ENCODE results near the gene HOXB8. TPM values are rescaled to one million over a fixed set of nuclear protein-coding genes. Genes with fewer than 3 reads are reported as not detected.
A peak's percentile ranks its signal among the peaks of the same experiment; 100 is the strongest.

The HOXB8 gene
- polyA plus RNA-seq, 1 donor: 0.49 TPM

DNA sequence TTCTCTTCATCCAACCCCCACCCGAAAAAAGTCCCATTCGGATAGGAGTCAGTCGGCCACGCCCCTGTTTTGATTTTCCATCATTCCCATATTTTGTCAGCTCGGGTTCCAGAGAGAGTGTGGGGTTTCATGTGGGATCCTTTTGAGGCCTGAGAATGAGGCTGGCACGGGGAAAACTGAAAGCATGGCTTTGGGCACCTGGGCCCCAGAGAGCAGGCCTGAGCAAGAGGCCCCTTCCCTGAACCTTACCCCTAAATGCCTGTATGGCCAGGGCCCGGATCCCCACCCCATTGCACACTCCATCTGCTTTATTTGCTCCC is 32.4 kb downstream of the HOXB8 start:
- no peak for DNase-seq

DNA sequence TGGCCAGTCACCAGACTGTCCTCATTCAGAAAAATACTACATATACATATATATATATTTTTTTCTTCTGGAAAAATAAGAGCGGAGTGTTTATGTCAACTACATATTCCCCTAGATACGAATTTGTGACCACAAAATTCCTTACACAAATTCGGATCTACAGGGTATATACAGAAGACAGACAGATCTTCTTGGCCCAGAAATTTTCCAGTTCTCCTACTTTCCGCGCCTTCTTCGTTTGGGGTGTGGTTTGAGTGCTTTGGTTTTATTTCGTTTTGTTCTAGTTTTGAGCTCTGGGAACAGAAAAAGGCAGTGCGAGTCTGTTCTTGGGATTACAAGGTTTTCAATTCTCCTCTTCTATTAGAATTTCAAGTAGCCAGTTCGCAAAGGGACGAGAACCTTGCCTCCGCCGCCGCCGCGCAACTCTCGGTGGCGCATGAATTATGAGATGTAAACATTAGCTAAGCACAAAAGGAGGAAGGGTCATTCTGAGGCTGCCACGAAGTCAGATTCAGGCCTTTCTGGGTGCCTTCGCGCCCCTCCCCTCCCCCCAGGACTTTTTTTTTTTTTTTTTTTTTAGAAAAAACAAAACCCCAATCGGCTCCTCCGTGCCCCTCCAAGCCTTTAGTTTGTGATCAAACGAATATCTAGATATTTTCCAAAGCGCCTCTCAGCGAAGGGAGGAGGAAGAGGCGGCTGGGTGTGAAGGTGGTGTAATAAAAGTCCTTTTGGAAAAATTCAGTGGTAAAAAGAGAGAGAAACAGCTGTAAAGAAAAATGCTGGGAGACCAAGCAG is 35.1 kb downstream of the HOXB8 start:
- no peak for DNase-seq

DNA sequence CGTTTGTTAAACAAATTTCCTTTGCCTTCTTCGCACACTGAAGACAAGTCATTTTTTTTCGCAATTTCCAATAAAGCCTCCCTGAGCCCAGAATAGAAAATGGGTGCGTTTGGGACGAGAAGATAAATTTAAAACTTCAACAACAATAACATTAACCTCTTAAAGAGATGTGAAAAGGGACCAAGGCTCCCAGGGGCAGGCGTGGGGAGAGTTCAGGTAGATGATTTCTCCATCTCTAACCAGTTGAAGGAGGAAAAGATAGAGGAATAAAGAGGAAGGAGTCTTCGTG is 35.7 kb downstream of the HOXB8 start:
- no peak for DNase-seq

DNA sequence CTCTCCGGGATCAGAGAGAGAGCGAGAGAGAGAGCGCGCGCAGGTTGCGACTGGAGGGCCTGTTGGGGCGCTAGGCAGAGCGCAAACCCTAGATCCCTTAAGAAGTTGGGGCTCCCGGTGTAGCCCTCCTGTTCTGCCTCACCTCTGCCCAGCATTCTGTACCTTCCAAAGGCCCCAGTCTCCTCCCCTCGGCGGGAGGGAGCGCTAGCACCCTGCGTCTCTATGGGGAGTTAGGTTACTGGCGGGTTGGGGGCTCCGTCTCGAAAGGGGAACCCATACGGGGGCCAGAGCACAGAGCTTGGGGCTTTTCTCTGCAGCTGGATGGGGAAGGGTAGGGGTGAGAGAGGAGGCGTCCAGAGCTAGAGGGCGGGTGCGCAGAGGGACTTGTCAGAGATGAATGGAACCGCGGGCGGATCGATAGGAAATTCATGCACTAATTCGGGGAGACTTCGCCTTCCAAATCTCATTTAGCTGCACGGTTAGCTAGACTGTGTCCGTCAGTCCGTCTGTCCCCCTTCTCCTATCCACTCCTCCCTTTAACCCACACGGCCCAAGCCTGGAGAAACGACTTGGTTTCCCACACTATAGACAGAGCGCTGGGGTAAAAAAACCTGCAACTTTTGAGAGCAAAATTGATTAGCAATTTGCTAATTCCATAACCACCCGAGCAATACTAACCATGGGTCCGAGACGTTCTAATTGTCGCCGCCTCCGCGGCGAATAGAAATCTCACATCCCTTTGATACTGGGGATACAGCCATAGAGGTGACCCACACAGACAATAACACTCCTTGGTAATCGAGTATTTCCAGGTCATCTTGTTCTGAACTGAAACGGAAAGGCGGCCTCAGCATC is 36.2 kb downstream of the HOXB8 start:
- no peak for DNase-seq

DNA sequence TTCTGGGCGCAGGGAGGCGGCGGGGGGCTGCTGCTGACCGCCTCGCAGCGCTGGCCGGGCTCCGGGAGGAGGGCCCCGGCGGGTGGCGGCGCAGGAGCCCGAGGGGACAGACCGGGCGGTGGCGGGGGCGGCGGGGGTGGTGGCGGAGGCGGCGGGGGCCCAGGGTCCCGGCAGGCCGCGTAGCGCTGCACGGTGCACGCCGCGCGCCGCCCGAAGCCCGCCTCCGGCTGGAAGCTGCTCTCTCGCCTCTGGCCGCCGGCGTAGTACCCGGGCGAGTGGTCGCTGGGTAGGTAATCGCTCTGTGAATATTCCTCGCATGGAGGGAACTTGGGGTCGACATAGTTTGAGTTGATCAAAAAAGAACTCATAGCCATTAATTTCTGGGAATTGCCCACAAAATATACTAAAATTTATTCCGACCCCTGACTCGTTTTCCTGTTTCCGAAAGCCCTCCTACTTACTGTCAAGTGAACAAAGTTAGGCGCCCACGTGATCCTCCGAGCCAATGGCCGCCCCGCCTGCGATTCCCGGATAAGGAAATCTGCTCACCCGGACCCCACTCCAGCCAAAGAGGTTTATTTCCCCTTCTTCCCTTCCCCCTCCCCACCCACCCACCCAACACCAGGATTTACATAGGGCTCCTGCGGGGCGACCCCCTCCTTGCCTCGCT is 37.0 kb downstream of the HOXB8 start, which contains the start of gene HOXB4:
TSS of gene HOXB4 (minus strand) at position 405 of the 670 bp plus-strand sequence. CDS start at position 374, 31 bp downstream.
- DNase-seq: peak; percentile 43

DNA sequence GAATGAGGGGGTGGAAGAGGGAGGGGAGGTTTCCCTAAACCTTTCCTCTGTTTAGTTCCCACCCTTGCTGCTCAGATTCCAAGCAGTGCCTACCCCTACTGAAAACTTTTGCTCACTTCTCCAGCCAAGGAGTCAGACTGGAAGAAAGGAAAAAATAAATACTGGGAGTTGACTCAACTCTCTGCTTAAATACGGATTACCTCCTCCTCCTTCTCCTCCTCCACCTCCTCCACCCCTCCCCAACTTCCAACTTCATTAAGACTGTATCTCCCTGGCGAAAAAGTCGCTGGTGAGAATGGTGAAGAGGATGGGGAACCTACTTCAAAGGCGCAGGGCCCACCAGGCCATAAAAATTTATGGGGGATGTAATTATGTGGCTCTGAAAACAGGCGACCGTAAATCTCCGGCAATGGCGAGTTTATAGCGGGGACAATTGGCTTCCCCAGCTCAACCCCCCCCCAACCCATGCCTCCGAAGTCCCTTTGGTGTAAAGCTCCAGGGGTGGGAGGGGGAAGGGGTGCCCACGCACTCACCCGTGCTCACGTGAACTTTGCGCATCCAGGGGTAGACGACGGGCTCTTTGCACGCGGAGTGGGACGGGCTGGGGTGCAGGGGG is 37.7 kb downstream of the HOXB8 start:
- no peak for DNase-seq

DNA sequence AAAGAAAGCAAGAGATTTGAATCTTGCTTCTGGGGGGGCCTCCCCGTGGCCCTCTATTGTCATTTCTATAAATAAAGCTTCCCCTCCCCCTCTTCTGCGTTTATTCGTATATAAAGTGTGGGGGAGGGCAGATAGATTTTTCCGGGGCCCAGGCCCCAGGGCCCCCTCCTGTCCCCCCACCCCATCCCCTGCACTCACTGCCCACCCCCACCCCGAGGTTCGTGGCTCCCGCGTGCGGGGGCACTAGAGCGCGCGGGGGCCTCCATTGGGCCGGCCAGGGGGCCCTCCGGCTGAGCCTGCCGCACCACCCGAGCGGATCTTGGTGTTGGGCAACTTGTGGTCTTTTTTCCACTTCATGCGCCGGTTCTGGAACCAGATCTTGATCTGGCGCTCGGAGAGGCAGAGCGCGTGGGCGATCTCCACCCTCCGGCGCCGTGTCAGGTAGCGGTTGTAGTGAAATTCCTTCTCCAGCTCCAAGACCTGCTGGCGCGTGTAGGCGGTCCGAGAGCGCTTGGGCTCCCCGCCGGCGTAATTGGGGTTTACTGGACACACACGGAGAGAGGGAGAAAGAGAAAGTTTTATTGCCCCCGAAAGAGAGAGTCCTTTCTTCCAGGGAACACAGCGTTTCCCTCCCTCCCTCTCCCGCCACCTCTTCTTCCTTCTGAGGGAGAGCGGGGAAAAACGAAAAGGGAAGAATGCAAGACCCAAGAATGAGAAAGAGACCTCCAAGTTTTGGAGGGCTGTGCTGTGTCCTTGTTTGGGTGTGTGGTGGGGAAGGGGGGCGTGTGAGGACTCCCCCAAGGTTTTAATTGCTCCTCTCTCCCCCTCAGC is 38.4 kb downstream of the HOXB8 start:
- DNase-seq: no peak

DNA sequence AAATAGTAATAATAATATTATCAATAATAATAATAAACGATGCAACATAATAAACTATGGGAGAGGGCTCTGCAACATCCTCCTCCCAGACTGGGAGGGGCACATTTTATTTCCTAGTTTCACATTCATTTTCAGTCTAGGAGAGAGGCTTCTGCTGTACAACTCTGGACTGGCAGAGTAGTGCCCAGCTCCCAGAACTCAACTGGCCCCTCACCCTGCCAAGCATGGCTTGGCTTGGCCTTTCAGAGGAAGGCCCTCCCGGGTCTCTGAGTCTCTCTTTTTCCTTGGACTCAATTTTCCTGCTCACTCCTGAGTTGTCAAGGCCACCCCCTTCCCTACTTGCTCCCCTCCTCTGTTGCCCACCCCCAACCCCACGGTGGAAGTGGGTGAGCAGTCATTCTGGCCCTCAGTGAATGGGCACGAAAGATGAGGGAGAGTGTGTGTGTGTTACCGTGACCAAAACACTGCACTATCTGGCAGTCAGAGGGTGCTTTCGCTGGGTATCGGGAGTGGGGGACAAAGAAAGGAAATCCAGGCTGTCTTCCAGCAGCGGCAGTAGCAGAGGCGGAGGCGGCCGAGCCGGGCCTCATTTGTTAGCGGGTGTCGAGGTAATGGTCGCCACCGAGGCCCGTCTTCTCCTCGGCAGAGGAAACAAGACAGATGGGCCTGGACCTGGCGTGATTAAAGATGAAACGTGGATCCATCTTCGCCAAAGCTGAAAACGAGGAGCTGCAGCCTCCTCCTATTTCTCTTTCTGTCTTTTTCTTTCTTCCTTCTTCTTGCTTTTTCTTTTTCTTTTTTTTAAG is 39.2 kb downstream of the HOXB8 start:
- no peak for DNase-seq

DNA sequence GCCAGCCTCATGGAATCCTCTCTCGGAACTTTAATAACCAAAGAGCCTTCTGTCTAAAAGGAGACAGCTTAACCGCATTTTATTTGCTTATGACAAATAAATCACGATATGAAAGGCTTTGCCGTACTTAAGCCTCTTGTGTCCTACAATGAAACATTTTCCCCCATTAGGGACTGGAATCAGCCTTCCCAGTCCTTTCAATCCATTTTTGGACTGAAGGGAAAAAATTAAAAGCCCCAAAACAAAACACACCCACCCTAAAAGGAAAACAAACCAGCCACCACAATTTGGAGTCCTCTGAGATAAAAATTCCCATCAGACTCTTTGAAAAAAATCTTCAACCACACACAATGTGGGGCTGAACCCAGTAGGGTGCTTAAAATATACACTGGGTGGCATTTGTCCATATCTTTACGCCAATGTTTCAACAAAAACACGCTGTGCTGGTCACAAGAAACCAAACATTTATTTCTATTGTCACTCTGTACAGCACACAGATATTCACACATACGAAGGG is 40.0 kb downstream of the HOXB8 start:
- no peak for DNase-seq

DNA sequence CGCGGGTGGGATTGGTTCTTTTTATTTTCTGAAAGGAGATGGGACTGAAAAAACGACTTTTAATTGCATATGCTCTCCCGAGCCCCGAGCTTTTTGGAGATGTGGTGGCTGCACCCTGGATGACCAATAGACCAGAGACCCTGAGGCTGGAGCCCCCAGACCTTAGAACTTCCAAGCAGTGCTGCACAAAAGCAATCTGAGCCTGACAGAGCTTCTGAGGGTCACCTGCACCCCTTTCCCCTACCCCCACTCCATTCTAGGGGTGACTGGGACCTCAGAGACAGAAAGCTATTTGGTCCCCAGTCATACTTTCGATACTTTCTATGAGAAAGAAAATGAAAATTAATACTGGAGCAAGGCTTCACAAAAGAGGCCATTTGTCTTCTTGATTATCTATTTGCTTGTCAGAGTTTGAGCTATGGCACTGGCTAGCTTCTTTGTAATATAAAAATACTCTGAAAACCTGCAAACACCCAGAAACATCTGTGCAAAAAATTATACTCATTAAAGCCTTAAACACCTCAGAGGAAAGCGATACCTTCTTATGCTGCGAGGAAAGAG is 40.5 kb downstream of the HOXB8 start:
- no peak for DNase-seq

DNA sequence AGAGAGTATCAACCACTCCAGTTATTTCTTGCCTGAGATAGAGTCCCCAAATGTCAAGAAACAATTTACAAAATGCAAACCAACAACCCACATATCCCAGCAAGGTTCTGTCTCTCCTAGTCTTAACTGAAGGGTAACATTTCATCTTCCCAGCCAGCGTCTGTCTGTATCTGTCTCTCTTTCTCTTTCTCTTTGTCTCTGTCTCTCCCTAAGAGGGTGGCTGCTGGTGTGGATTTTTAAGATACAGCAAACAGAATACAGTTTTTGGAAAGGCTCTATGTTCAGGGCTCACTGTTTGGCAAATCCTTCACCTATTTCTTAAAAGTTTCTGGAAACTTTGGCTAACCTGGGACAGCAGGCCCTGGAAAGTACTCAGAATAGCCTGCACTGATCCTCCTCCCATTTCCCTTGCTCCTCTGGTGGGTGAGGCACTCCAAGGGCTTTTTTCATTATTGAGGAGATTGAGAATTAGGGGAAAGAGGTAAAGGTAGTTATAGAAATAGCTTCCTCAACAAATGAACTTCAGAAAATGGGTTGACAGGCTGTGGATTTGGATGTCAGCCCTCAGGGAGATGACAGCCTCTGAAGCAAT is 43.2 kb downstream of the HOXB8 start:
- no peak for DNase-seq

DNA sequence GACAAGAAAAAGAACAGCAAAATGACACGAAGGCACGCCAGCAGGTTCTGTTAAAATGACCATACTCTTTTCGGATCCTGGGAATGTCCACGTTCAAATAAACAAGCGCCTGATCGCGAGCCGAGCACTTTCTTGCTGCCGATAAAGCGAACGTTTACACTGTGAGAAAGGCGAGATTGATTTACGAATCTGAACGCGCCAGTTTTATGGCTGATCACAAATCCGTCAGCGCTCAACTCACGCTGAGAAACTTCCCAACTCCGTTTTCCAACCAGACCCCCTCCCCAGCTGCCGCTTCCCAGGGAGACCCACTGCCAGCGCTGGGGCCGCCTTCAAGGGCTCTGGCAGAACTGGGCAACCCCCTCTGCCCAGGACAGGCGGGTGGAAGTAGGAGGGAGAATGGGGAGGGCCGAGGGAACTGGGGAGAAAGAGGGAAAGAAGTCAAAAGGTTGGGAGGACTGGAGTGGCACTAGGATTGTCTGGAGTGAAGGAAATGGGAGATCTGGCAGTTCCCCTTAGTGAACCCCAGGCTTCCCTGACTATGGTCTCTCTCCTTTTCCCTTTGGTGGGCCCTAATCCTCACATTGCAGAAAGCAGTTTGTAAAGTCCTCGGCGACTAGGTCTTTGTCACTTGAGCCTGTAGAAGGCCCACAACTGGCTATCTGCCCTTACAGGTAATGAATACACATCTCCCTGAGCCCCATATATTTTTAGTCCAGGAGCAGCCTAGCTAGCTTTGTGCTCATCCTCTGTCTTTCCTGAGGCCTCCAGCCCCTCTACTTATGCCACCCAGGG is 43.9 kb downstream of the HOXB8 start:
- no peak for DNase-seq

DNA sequence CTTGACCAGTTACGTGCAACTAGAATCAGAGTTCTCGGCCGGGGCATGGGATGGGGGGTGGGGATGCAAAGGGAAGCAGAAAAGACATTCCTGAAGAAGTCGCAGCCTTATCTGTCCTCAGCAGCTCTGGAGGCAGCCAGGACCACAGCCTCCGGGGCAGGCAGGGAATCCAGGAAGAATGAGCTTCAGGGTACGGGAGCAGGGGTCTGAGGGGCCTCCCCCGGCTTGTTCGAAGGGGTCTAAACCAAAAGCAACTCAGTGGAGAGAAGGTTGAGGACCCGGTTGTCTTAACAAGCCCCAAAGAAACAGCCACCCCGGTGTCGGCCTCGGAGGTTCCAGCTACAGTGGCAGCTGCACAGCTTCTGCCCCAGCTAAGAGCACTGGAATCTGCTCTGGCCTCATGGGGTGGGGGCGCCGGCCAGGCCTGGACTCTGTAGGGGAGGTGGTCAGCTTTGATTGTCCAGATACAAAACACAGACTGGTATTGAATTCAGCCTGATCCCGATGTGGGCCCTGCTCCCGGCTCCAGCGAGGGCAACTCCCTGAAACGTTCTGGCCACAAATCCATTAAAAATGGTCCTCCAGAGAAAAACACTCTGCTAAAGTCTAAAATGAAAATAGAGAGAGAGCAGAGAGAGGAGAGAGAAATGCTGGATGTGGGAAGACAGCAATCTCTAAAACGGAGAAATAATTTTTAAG is 44.6 kb downstream of the HOXB8 start:
- DNase-seq: no peak

DNA sequence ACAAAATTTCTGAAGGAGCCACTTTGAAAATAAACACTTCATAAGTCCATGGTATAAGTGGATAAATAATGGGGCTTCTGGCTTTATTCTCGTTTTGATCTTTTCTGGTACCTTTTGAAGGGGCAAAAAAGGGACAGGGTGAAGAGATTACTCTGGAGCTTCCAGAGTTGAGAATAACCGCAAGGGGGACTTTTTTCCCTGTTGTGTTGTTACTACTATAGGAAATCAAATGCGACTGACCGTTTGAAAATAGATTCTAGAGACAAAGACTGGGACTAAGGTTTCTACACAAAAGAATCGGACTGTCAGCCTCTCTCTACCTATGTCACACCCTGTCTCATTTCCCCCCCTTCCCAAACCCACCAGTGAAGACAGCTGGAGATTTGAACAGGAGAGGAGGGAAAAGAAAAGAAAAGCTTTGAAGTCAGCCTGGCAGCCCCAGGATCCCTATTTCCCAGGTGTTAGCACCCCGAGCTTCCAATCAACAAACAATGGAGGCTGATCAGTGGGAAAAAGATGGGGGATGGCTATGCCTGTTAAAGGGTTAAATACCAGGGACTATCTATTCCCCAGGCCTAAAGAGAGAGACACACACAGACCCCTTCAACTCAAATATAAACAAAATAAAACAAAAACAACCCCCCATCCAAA is 45.3 kb downstream of the HOXB8 start:
- no peak for DNase-seq

DNA sequence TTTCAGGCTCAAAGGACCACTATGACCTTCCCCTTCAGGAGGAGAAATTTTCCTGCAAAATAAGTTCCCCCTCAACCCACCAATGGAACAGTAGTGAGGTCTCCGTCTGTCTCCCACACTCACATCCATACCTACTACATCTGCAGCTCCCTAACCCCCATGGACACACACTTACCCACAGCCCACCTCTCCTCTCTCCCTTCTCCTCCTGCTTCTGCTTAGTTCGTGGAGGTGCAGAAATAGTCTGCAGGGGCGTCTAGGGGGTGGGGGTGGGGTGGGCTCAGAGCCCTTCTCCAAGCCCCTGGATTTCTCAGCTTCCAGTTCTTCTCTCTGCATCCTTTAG is 45.9 kb downstream of the HOXB8 start:
- DNase-seq: no peak

DNA sequence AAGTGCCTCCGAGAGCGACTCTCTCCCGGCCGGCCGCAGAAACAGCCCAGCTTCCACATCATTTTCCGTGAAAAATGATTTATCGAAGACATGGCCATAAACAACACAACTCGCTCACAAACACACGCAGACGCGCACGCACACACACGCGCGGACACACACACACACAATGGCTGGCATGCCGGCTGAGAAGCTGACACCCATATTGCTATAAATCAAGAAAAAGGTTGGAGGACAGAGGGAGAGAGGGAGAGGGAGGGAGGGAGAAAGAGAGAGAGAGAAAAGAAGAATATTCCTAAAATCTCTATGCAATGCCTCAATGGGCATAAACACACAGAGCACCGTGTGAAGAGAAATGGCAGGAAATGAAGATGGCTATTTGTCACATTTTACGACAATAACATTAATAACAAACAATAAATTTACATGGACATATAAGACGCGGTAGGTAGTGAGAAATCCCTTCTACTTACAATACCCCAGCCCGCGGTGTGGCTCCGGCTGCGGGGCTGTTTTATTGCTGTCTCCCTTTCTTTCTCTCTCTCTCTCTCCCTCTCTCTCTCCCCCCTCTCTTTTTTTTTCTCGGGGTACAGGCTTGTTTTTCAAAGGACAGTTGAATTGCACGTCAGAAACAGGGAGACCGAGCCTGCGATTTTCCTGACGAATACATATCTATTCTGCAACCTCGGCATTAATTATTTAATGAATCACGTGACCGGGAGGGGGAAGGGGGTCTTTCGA is 46.4 kb downstream of the HOXB8 start:
- no peak for DNase-seq

DNA sequence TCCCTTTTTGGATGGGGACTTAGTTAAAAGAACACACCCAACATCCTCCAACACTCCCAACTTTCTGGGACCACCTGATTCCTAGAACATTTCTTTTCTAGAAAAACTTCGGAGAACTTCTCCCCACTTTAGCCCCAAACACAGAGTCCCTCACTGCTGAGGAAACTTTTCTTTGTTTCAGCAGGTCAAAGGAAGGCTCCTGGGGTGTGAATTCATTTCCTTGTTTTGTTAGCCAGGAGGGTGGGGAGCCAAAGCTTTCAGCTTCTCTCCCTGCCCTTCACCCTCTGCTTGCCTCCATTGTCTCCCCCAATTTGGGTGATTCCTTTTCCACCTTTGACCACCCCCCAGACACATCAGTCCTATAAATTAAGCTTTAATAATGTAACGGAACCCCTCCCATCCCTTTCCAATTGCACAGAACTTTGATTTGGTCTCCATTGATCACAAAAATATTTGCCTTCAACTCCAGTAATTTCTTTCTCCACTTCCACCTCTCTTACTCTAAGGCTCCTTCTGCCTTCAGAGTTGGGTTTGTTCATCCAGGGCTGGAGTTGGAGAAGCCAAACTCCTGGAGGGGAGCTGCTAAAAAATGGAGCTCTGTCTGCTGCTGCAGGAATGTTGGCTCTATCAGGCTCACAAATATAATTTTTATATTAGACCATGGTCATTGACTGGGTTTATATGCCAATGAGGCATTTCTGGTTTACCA is 47.3 kb downstream of the HOXB8 start:
- no peak for DNase-seq

All from hindlimb muscle (tissue), 1 donor.